IgD-negative memory B cell (primary cell): ENCODE data around the gene TAS1R3. TPM values are rescaled to one million over a fixed set of nuclear protein-coding genes. Genes with fewer than 3 reads are reported as not detected.

ENCODE experiments used
- H3K27ac Mint-ChIP-seq, 3 donors: one replicate each; pipeline ENCODE4 v1.8.0; 2020 to 2022; ENCODE audit warnings: mild to moderate bottlenecking in 3 of 3, mixed read lengths in 3 of 3, moderate library complexity in 1 of 3
- H3K27me3 Mint-ChIP-seq: one replicate; pipeline ENCODE4 v1.8.0; 2021; ENCODE audit warnings: mixed read lengths
- H3K36me3 Mint-ChIP-seq: one replicate; pipeline ENCODE4 v1.8.0; 2020; ENCODE audit warnings: mild to moderate bottlenecking, mixed read lengths
- H3K4me1 Mint-ChIP-seq, 3 donors: one replicate each; pipeline ENCODE4 v1.8.0; 2020 to 2022; ENCODE audit warnings: mixed read lengths in 3 of 3, mild to moderate bottlenecking in 1 of 3
- H3K4me3 Mint-ChIP-seq, 4 donors: one replicate each; pipeline ENCODE4 v1.8.0; 2020 to 2022; ENCODE audit warnings: mild to moderate bottlenecking in 4 of 4, mixed read lengths in 4 of 4, moderate library complexity in 3 of 4
- H3K9me3 Mint-ChIP-seq, 3 donors: one replicate each; pipeline ENCODE4 v1.8.0; 2020 to 2021; ENCODE audit warnings: mixed read lengths in 3 of 3, mild to moderate bottlenecking in 1 of 3
- polyA plus RNA-seq: library from polyadenylated mRNA; unstranded; fragments of 300-500 nt; fragmentation: Illumina TruSeq; gene quantifications from one replicate; pipeline ENCODE4 v1.2.3, GENCODE V29; 2021

Gene TAS1R3
- polyA plus RNA-seq, 1 donor from 2014 or later = 5.5 TPM

DNA sequence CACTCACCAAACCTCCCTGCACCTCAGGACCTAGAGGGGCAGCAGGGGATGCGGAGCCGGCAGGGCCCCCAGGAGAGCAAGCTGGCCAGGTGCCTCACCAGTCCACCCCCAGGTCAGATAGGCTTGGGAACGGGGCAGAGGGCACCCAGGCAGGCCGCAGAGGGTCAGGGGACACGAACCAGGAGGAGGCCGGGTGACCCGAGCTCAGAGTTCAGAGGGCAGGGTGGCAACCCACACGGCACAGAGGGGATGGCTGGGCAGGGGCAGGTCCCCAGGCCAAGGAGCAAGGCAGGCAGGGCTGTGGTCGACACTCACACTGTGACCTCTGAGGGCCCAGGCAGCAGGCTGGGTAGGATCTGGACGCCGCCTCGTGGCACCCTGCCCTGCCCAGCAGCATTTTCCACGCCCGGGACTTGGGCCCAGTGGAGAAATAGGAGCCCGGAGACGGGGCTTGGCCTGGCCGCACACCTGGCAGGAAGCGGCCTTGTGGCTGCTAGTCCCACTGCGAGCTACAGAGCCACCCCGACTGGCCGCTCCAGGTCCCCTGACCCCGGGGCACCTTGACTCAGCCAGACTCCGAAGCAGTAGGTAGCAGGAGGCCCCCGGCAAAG is 12.8 kb downstream of the TAS1R3 start:
- Mint-ChIP-seq H3K27me3 (no peaks in the 10 kb centered on the region), H3K9me3 (no peaks in the 10 kb centered on the region), H3K4me1 (peaks cover 0 to 3% (median 3%) of the 10 kb centered on the region in 3 donors), H3K4me3 (no peak overlapping the region), H3K27ac (no peak overlapping the region), H3K36me3 (peaks cover 5% of the 10 kb centered on the region)

GRCh38 chr1:1344655-1345361 is 13.7 kb downstream of the TAS1R3 start:
- H3K27ac Mint-ChIP-seq = no peak overlapping the region
- H3K36me3 Mint-ChIP-seq = peaks cover 5% of the 10 kb centered on the region
- no peak overlapping the region for H3K4me3 Mint-ChIP-seq
- no peaks in the 10 kb centered on the region for H3K9me3 Mint-ChIP-seq
- no peaks in the 10 kb centered on the region for H3K27me3 Mint-ChIP-seq
- H3K4me1 Mint-ChIP-seq = peaks cover 0 to 3% (median 3%) of the 10 kb centered on the region in 3 donors

- Mint-ChIP-seq H3K4me1 (peaks cover 0 to 3% (median 3%) of the 10 kb centered on the region in 3 donors), H3K27ac (no peak overlapping the region), H3K4me3 (no peak overlapping the region), H3K27me3 (no peaks in the 10 kb centered on the region), H3K36me3 (peaks cover 4% of the 10 kb centered on the region), H3K9me3 (no peaks in the 10 kb centered on the region)
Observed at GRCh38 chr1:1345384-1345783, 14.3 kb downstream of the TAS1R3 start.

- H3K36me3 Mint-ChIP-seq = peaks cover 2% of the 10 kb centered on the region
- H3K27ac Mint-ChIP-seq = peak overlapping the region in 1 of 3 donors; percentile 19
- peaks cover 0 to 3% (median 3%) of the 10 kb centered on the region in 3 donors for H3K4me1 Mint-ChIP-seq
- H3K4me3 Mint-ChIP-seq = peak overlapping the region in 1 of 4 donors; percentile 73
- H3K27me3 Mint-ChIP-seq = no peaks in the 10 kb centered on the region
- H3K9me3 Mint-ChIP-seq = no peaks in the 10 kb centered on the region
Observed at GRCh38 chr1:1345860-1346500, 14.9 kb downstream of the TAS1R3 start.

DNA sequence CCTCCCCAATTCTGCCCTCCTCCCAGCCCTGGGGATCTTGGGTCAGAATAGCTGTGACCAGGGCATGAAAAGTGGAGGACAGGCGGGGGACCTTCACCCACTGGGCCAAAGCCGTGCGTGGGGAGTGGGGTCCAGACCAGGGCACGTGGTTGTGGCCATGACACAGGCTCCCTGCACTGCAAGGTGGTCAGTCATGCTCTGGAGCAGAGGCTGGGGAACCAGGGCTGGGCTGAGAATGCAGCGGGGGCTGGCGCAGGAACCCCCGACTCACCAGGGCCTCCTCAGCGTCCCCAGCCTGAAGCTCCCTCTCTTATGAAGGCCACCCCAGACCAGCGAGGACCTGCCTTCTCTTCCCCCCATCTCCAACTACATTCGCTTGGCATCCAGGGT is 15.4 kb downstream of the TAS1R3 start:
- Mint-ChIP-seq H3K4me1 (peaks cover 0 to 3% (median 3%) of the 10 kb centered on the region in 3 donors), H3K36me3 (peaks cover 2% of the 10 kb centered on the region), H3K27ac (peak overlapping the region in 2 of 3 donors; percentile 19 to 45), H3K4me3 (peak overlapping the region in 2 of 4 donors; percentile 72 to 73), H3K27me3 (no peaks in the 10 kb centered on the region), H3K9me3 (no peaks in the 10 kb centered on the region)

GRCh38 chr1:1347026-1347595 is 16.0 kb downstream of the TAS1R3 start:
- peak overlapping the region in 1 of 3 donors; percentile 45 for H3K27ac Mint-ChIP-seq
- no peaks in the 10 kb centered on the region for H3K9me3 Mint-ChIP-seq
- peaks cover 0 to 3% (median 3%) of the 10 kb centered on the region in 3 donors for H3K4me1 Mint-ChIP-seq
- peaks cover 2% of the 10 kb centered on the region for H3K36me3 Mint-ChIP-seq
- peak overlapping the region; percentile 9 to 77 (median 66) for H3K4me3 Mint-ChIP-seq
- no peaks in the 10 kb centered on the region for H3K27me3 Mint-ChIP-seq

GRCh38 chr1:1347663-1348419 is 16.8 kb downstream of the TAS1R3 start:
- H3K9me3 Mint-ChIP-seq = no peaks in the 10 kb centered on the region
- H3K4me3 Mint-ChIP-seq = peak overlapping the region; percentile 72 to 89 (median 81)
- peaks cover under 1% of the 10 kb centered on the region for H3K36me3 Mint-ChIP-seq
- H3K27ac Mint-ChIP-seq = peak overlapping the region in 2 of 3 donors; percentile 84 to 88
- peaks cover 5 to 10% (median 9%) of the 10 kb centered on the region in 3 donors for H3K4me1 Mint-ChIP-seq
- peaks cover 7% of the 10 kb centered on the region for H3K27me3 Mint-ChIP-seq

DNA sequence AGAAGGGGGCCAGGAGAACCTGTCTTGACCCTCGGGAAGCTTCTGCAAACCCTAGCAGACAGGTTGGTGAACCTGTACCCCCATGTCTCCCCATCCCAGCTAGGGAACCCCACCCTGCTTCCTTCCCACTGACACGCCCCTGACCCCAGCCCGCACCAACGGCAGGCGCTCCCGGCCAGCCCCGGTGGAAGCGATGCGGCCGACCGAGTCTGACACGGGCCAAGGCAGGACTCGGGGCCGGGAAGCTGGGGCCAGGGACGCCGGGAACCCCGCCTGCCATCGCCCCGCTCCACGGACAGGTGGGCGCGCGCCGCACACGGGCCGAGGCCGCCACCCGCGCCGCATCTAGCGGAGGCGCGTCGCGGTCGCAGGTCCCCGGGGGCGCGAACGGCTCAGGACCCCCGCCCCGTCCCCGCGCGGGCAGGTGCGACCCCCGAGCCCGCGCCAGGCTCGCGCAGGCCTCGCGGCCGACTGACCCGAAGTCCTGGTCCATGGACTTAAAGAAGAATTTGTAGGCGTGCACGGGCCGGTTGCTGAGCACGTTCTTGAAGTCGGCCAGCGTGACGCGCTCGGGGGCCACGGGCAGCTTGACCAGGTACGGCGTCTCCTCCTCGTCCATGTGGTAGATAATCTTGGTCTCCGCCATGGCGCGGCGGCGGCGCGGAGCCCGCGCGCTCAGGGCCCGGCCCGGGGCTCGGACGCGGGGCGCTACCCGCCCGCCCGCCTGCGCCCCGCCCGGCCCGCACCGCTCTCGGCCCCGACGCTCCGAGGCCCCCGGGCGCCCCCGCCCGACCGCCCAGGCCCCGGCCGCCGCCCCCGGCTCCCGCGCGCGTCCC is 17.6 kb downstream of the TAS1R3 start:
- H3K9me3 Mint-ChIP-seq = no peaks in the 10 kb centered on the region
- peak overlapping the region; percentile 72 to 89 (median 81) for H3K4me3 Mint-ChIP-seq
- H3K27me3 Mint-ChIP-seq = peaks cover 10% of the 10 kb centered on the region
- no peaks in the 10 kb centered on the region for H3K36me3 Mint-ChIP-seq
- H3K4me1 Mint-ChIP-seq = peaks cover 7 to 13% (median 12%) of the 10 kb centered on the region in 3 donors
- H3K27ac Mint-ChIP-seq = peak overlapping the region in 2 of 3 donors; percentile 84 to 88

- H3K27me3 Mint-ChIP-seq = peaks cover 10% of the 10 kb centered on the region
- no peaks in the 10 kb centered on the region for H3K36me3 Mint-ChIP-seq
- no peaks in the 10 kb centered on the region for H3K9me3 Mint-ChIP-seq
- peaks cover 7 to 13% (median 12%) of the 10 kb centered on the region in 3 donors for H3K4me1 Mint-ChIP-seq
- peak within 1 kb of the TSS; percentile 72 to 89 (median 81) for H3K4me3 Mint-ChIP-seq
- H3K27ac Mint-ChIP-seq = peak within 1 kb of the TSS in 2 of 3 donors; percentile 84 to 88
Observed at GRCh38 chr1:1349256-1350012, 18.4 kb downstream of the TAS1R3 start, which contains the start of gene DVL1. Gene DVL1 (minus strand): TSS chr1:1349418. CDS start chr1:1349065, 353 bp downstream.

- Mint-ChIP-seq H3K27ac (peak overlapping the region; percentile 57 to 73 (median 72)), H3K27me3 (peaks cover 10% of the 10 kb centered on the region), H3K36me3 (no peaks in the 10 kb centered on the region), H3K4me1 (peaks cover 7 to 12% (median 12%) of the 10 kb centered on the region in 3 donors), H3K9me3 (no peaks in the 10 kb centered on the region), H3K4me3 (peak overlapping the region; percentile 63 to 84 (median 78))
Observed at GRCh38 chr1:1351511-1352427, 20.7 kb downstream of the TAS1R3 start.

GRCh38 chr1:1352786-1353388 is 21.8 kb downstream of the TAS1R3 start:
- peak overlapping the region in 3 of 4 donors; percentile 64 to 84 (median 80) for H3K4me3 Mint-ChIP-seq
- H3K4me1 Mint-ChIP-seq = peaks cover 7 to 10% (median 9%) of the 10 kb centered on the region in 3 donors
- peaks cover 14% of the 10 kb centered on the region for H3K27me3 Mint-ChIP-seq
- no peaks in the 10 kb centered on the region for H3K9me3 Mint-ChIP-seq
- H3K27ac Mint-ChIP-seq = peak overlapping the region in 1 of 3 donors; percentile 72
- H3K36me3 Mint-ChIP-seq = no peaks in the 10 kb centered on the region
